ENCODE measurements around the gene HCRTR1. TPM values are rescaled to one million over a fixed set of nuclear protein-coding genes. Genes with fewer than 3 reads are reported as not detected.

HCRTR1 gene
- total RNA-seq, 5 donors from 2014 or later (not counting 1 experiment from before 2014, with no cell fraction given), result not detected

GRCh38 chr1:31668303-31668883 lies 50.9 kb downstream of the HCRTR1 start:
- no peaks in the 10 kb centered on the region for H3K9me3 ChIP-seq
- H3K27ac ChIP-seq (ENCODE audit: low read length), result no peak overlapping the region
- no peak for ATAC-seq (replicated peaks in 1 of 4)
- no peak overlapping the region for H3K4me3 ChIP-seq (ENCODE audit: control insufficient read depth in 1 of 2, extremely low read depth in 1 of 2, low read length in 1 of 2)
- H3K36me3 ChIP-seq (ENCODE audit: control insufficient read depth in 2 of 2, extremely low read depth in 1 of 2, insufficient read depth in 1 of 2, low read length in 1 of 2), result no peaks in the 10 kb centered on the region
- H3K27me3 Mint-ChIP-seq, result peaks cover 9 to 31% of the 10 kb centered on the region in 2 donors
- CTCF ChIA-PET, result no interaction called here
- peaks cover 0 to 12% of the 10 kb centered on the region in 2 experiments for H3K4me1 ChIP-seq (ENCODE audit: control insufficient read depth in 1 of 2, extremely low read depth in 1 of 2, insufficient read depth in 2 of 2, low read length in 2 of 2)
- DNase-seq, result no peak
- H3K27me3 ChIP-seq (replicated peaks in 1 of 2; ENCODE audit: control insufficient read depth in 2 of 2, extremely low read depth in 1 of 2, insufficient read depth in 2 of 2, low read length in 1 of 2), result peaks cover 0 to 61% of the 10 kb centered on the region in 2 experiments
- no peak overlapping the region for H3K4me3 Mint-ChIP-seq
- H3K36me3 Mint-ChIP-seq, result no peaks in the 10 kb centered on the region
- H3K4me1 Mint-ChIP-seq, result peaks cover 12 to 13% (median 13%) of the 10 kb centered on the region in 3 donors
- H3K27ac Mint-ChIP-seq, result no peak overlapping the region
- 86% methylated on average over 8 of the region's 11 CpGs for WGBS (ENCODE audit: insufficient coverage)
- H3K9me3 Mint-ChIP-seq, result no peaks in the 10 kb centered on the region
- POLR2A ChIA-PET, result no interaction called here

GRCh38 chr1:31669433-31669785 lies 51.9 kb downstream of the HCRTR1 start:
- peak overlapping the region in 1 of 2 donors; percentile 8 for H3K27ac Mint-ChIP-seq
- no peaks in the 10 kb centered on the region for H3K9me3 Mint-ChIP-seq
- WGBS (ENCODE audit: insufficient coverage), result 76% methylated on average over 7 of the region's 7 CpGs
- CTCF ChIA-PET, result interaction anchor here in 1 of 2 donors (0.6 to 1.1 kb wide), 2 partner anchors 56 to 119 kb away, joined by 3 read pairs; no protein-coding TSS in a partner anchor
- H3K4me1 ChIP-seq (ENCODE audit: control insufficient read depth in 1 of 2, extremely low read depth in 1 of 2, insufficient read depth in 2 of 2, low read length in 2 of 2), result peaks cover 0 to 12% of the 10 kb centered on the region in 2 experiments
- peaks cover 12 to 13% (median 13%) of the 10 kb centered on the region in 3 donors for H3K4me1 Mint-ChIP-seq
- no peaks in the 10 kb centered on the region for H3K9me3 ChIP-seq
- DNase-seq (no peak), ATAC-seq (replicated peaks in 1 of 4) (no peak)
- H3K36me3 ChIP-seq (ENCODE audit: control insufficient read depth in 2 of 2, extremely low read depth in 1 of 2, insufficient read depth in 1 of 2, low read length in 1 of 2), result no peaks in the 10 kb centered on the region
- peaks cover 0 to 56% of the 10 kb centered on the region in 2 experiments for H3K27me3 ChIP-seq (replicated peaks in 1 of 2; ENCODE audit: control insufficient read depth in 2 of 2, extremely low read depth in 1 of 2, insufficient read depth in 2 of 2, low read length in 1 of 2)
- POLR2A ChIA-PET, result no interaction called here
- peaks cover 9 to 30% of the 10 kb centered on the region in 2 donors for H3K27me3 Mint-ChIP-seq
- no peak overlapping the region for H3K27ac ChIP-seq (ENCODE audit: low read length)
- H3K4me3 ChIP-seq (ENCODE audit: control insufficient read depth in 1 of 2, extremely low read depth in 1 of 2, low read length in 1 of 2), result no peak overlapping the region
- peak overlapping the region in 1 of 3 donors; percentile 79 for H3K4me3 Mint-ChIP-seq
- H3K36me3 Mint-ChIP-seq, result no peaks in the 10 kb centered on the region

GRCh38 chr1:31669786-31670592 lies 52.5 kb downstream of the HCRTR1 start:
- no peaks in the 10 kb centered on the region for H3K9me3 ChIP-seq
- peaks cover 0 to 12% of the 10 kb centered on the region in 2 experiments for H3K4me1 ChIP-seq (ENCODE audit: control insufficient read depth in 1 of 2, extremely low read depth in 1 of 2, insufficient read depth in 2 of 2, low read length in 2 of 2)
- ATAC-seq (replicated peaks in 1 of 4) (peak; percentile 53 to 95 (median 66)), DNase-seq (peak in 33 of 35 experiments; percentile 5 to 59 (median 31))
- no peak overlapping the region for H3K27ac ChIP-seq (ENCODE audit: low read length)
- ChIA-PET POLR2A (no interaction called here), CTCF (interaction anchor here in 1 of 2 donors (1.0 to 1.1 kb wide), 2 partner anchors 35 to 119 kb away, joined by 3 read pairs; no protein-coding TSS in a partner anchor)
- 20% methylated on average over 28 of the region's 30 CpGs for WGBS (ENCODE audit: insufficient coverage)
- Mint-ChIP-seq H3K36me3 (no peaks in the 10 kb centered on the region), H3K4me1 (peaks cover 12 to 13% (median 13%) of the 10 kb centered on the region in 3 donors), H3K4me3 (peak overlapping the region; percentile 61 to 79 (median 63)), H3K27me3 (peaks cover 9 to 30% of the 10 kb centered on the region in 2 donors), H3K27ac (no peak overlapping the region), H3K9me3 (no peaks in the 10 kb centered on the region)
- H3K36me3 ChIP-seq (ENCODE audit: control insufficient read depth in 2 of 2, extremely low read depth in 1 of 2, insufficient read depth in 1 of 2, low read length in 1 of 2), result no peaks in the 10 kb centered on the region
- peak overlapping the region in 1 of 2 donors; percentile 12 for H3K4me3 ChIP-seq (ENCODE audit: control insufficient read depth in 1 of 2, extremely low read depth in 1 of 2, low read length in 1 of 2)
- H3K27me3 ChIP-seq (replicated peaks in 1 of 2; ENCODE audit: control insufficient read depth in 2 of 2, extremely low read depth in 1 of 2, insufficient read depth in 2 of 2, low read length in 1 of 2), result peaks cover 0 to 56% of the 10 kb centered on the region in 2 experiments

GRCh38 chr1:31670593-31670964 lies 53.1 kb downstream of the HCRTR1 start:
- ATAC-seq (replicated peaks in 1 of 4) (peak in 1 of 4 experiments; percentile 14), DNase-seq (no peak)
- no peaks in the 10 kb centered on the region for H3K9me3 Mint-ChIP-seq
- H3K27me3 Mint-ChIP-seq, result peaks cover 9 to 33% of the 10 kb centered on the region in 2 donors
- H3K4me3 Mint-ChIP-seq, result peak overlapping the region in 2 of 3 donors; percentile 63 to 79
- WGBS (ENCODE audit: insufficient coverage), result 84% methylated on average over 6 of the region's 6 CpGs
- peaks cover 12 to 13% (median 13%) of the 10 kb centered on the region in 3 donors for H3K4me1 Mint-ChIP-seq
- H3K4me3 ChIP-seq (ENCODE audit: control insufficient read depth in 1 of 2, extremely low read depth in 1 of 2, low read length in 1 of 2), result peak overlapping the region in 1 of 2 donors; percentile 12
- H3K9me3 ChIP-seq, result no peaks in the 10 kb centered on the region
- no peaks in the 10 kb centered on the region for H3K36me3 Mint-ChIP-seq
- no peaks in the 10 kb centered on the region for H3K36me3 ChIP-seq (ENCODE audit: control insufficient read depth in 2 of 2, extremely low read depth in 1 of 2, insufficient read depth in 1 of 2, low read length in 1 of 2)
- ChIA-PET CTCF (interaction anchor here in 1 of 2 donors (1.0 to 1.1 kb wide), 2 partner anchors 35 to 118 kb away, joined by 3 read pairs; no protein-coding TSS in a partner anchor), POLR2A (no interaction called here)
- peaks cover 0 to 57% of the 10 kb centered on the region in 2 experiments for H3K27me3 ChIP-seq (replicated peaks in 1 of 2; ENCODE audit: control insufficient read depth in 2 of 2, extremely low read depth in 1 of 2, insufficient read depth in 2 of 2, low read length in 1 of 2)
- H3K27ac Mint-ChIP-seq, result no peak overlapping the region
- peaks cover 0 to 12% of the 10 kb centered on the region in 2 experiments for H3K4me1 ChIP-seq (ENCODE audit: control insufficient read depth in 1 of 2, extremely low read depth in 1 of 2, insufficient read depth in 2 of 2, low read length in 2 of 2)
- no peak overlapping the region for H3K27ac ChIP-seq (ENCODE audit: low read length)

GRCh38 chr1:31671147-31671546 lies 53.7 kb downstream of the HCRTR1 start:
- Mint-ChIP-seq H3K36me3 (no peaks in the 10 kb centered on the region), H3K9me3 (no peaks in the 10 kb centered on the region), H3K27me3 (peaks cover 9 to 36% of the 10 kb centered on the region in 2 donors), H3K4me1 (peaks cover 12 to 13% (median 13%) of the 10 kb centered on the region in 3 donors), H3K27ac (no peak overlapping the region), H3K4me3 (peak overlapping the region in 1 of 3 donors; percentile 79)
- 90% methylated on average over 6 of the region's 11 CpGs for WGBS (ENCODE audit: insufficient coverage)
- Histone ChIP-seq H3K4me1 (ENCODE audit: control insufficient read depth in 1 of 2, extremely low read depth in 1 of 2, insufficient read depth in 2 of 2, low read length in 2 of 2) (peaks cover 0 to 12% of the 10 kb centered on the region in 2 experiments), H3K9me3 (no peaks in the 10 kb centered on the region), H3K27me3 (replicated peaks in 1 of 2; ENCODE audit: control insufficient read depth in 2 of 2, extremely low read depth in 1 of 2, insufficient read depth in 2 of 2, low read length in 1 of 2) (peaks cover 0 to 55% of the 10 kb centered on the region in 2 experiments), H3K27ac (ENCODE audit: low read length) (no peak overlapping the region), H3K4me3 (ENCODE audit: control insufficient read depth in 1 of 2, extremely low read depth in 1 of 2, low read length in 1 of 2) (no peak overlapping the region), H3K36me3 (ENCODE audit: control insufficient read depth in 2 of 2, extremely low read depth in 1 of 2, insufficient read depth in 1 of 2, low read length in 1 of 2) (no peaks in the 10 kb centered on the region)
- DNase-seq (no peak), ATAC-seq (replicated peaks in 1 of 4) (no peak)
- CTCF ChIA-PET, result no interaction called here
- POLR2A ChIA-PET, result interaction anchor here in 1 of 2 donors (0.5 kb wide), 1 partner anchor 286 kb away, joined by 5 read pairs; no protein-coding TSS in a partner anchor

GRCh38 chr1:31671561-31672201 lies 54.2 kb downstream of the HCRTR1 start:
- Histone ChIP-seq H3K4me3 (ENCODE audit: control insufficient read depth in 1 of 2, extremely low read depth in 1 of 2, low read length in 1 of 2) (no peak overlapping the region), H3K9me3 (no peaks in the 10 kb centered on the region), H3K4me1 (ENCODE audit: control insufficient read depth in 1 of 2, extremely low read depth in 1 of 2, insufficient read depth in 2 of 2, low read length in 2 of 2) (peaks cover 0 to 12% of the 10 kb centered on the region in 2 experiments), H3K27me3 (replicated peaks in 1 of 2; ENCODE audit: control insufficient read depth in 2 of 2, extremely low read depth in 1 of 2, insufficient read depth in 2 of 2, low read length in 1 of 2) (peaks cover 0 to 56% of the 10 kb centered on the region in 2 experiments), H3K36me3 (ENCODE audit: control insufficient read depth in 2 of 2, extremely low read depth in 1 of 2, insufficient read depth in 1 of 2, low read length in 1 of 2) (no peaks in the 10 kb centered on the region), H3K27ac (ENCODE audit: low read length) (no peak overlapping the region)
- H3K9me3 Mint-ChIP-seq, result no peaks in the 10 kb centered on the region
- H3K4me1 Mint-ChIP-seq, result peaks cover 12 to 13% (median 13%) of the 10 kb centered on the region in 3 donors
- H3K27me3 Mint-ChIP-seq, result peaks cover 9 to 36% of the 10 kb centered on the region in 2 donors
- CTCF ChIA-PET, result no interaction called here
- 90% methylated on average over 4 of the region's 8 CpGs for WGBS (ENCODE audit: insufficient coverage)
- no peak for ATAC-seq (replicated peaks in 1 of 4)
- no peak overlapping the region for H3K4me3 Mint-ChIP-seq
- no peaks in the 10 kb centered on the region for H3K36me3 Mint-ChIP-seq
- POLR2A ChIA-PET, result interaction anchor here in 1 of 2 donors (0.5 kb wide), 1 partner anchor 286 kb away, joined by 5 read pairs; no protein-coding TSS in a partner anchor
- no peak overlapping the region for H3K27ac Mint-ChIP-seq
- no peak for DNase-seq

All from T-cell (primary cell).